ENCODE results near the gene PTCRA.
"Not testable (repeated sequence)": the region's sequence is repeated elsewhere in the genome, so short reads cannot be mapped to it uniquely, and the experiment has no call there.

PTCRA gene

GRCh38 chr6:42915732-42916131 lies at the start of gene PTCRA:
Gene PTCRA (plus strand): TSS chr6:42916053. CDS start chr6:42916070, 17 bp downstream.
- Histone ChIP-seq H3K27me3 (ENCODE audit: control insufficient read depth in 2 of 2, insufficient read depth in 2 of 2, low read length in 2 of 2) (no peaks in the 10 kb centered on the region), H3K4me1 (ENCODE audit: control insufficient read depth in 2 of 2, insufficient read depth in 2 of 2, low read length in 2 of 2) (no peaks in the 10 kb centered on the region), H3K27ac (ENCODE audit: low read depth in 2 of 2, low read length in 2 of 2) (no peak within 1 kb of the TSS), H3K36me3 (ENCODE audit: control insufficient read depth in 2 of 2, insufficient read depth in 2 of 2, low read length in 2 of 2) (no peaks in the 10 kb centered on the region), H3K4me3 (ENCODE audit: low read length in 2 of 2) (no peak within 1 kb of the TSS), H3K9me3 (ENCODE audit: control insufficient read depth in 2 of 2, low read length in 2 of 2) (no peaks in the 10 kb centered on the region), H3K9ac (ENCODE audit: low read depth in 1 of 2, low read length in 2 of 2) (no peak within 1 kb of the TSS)

GRCh38 chr6:42870145-42870936 lies 45.5 kb upstream of the PTCRA start:
- H3K36me3 ChIP-seq (ENCODE audit: control insufficient read depth in 2 of 2, insufficient read depth in 2 of 2, low read length in 2 of 2), result peaks cover 18 to 22% of the 10 kb centered on the region in 2 donors
- H3K4me1 ChIP-seq (ENCODE audit: control insufficient read depth in 2 of 2, insufficient read depth in 2 of 2, low read length in 2 of 2), result no peaks in the 10 kb centered on the region
- H3K4me3 ChIP-seq (ENCODE audit: low read length in 2 of 2), result no peak overlapping the region
- no peak overlapping the region for H3K9ac ChIP-seq (ENCODE audit: low read depth in 1 of 2, low read length in 2 of 2)
- no peak overlapping the region for H3K27ac ChIP-seq (ENCODE audit: low read depth in 2 of 2, low read length in 2 of 2)
- H3K27me3 ChIP-seq (ENCODE audit: control insufficient read depth in 2 of 2, insufficient read depth in 2 of 2, low read length in 2 of 2), result no peaks in the 10 kb centered on the region
- no peaks in the 10 kb centered on the region for H3K9me3 ChIP-seq (ENCODE audit: control insufficient read depth in 2 of 2, low read length in 2 of 2)

GRCh38 chr6:42871711-42872110 lies 44.1 kb upstream of the PTCRA start:
- Histone ChIP-seq H3K4me1 (ENCODE audit: control insufficient read depth in 2 of 2, insufficient read depth in 2 of 2, low read length in 2 of 2) (no peaks in the 10 kb centered on the region), H3K27me3 (ENCODE audit: control insufficient read depth in 2 of 2, insufficient read depth in 2 of 2, low read length in 2 of 2) (no peaks in the 10 kb centered on the region), H3K9ac (ENCODE audit: low read depth in 1 of 2, low read length in 2 of 2) (no peak overlapping the region), H3K4me3 (ENCODE audit: low read length in 2 of 2) (no peak overlapping the region), H3K27ac (ENCODE audit: low read depth in 2 of 2, low read length in 2 of 2) (no peak overlapping the region), H3K9me3 (ENCODE audit: control insufficient read depth in 2 of 2, low read length in 2 of 2) (no peaks in the 10 kb centered on the region), H3K36me3 (ENCODE audit: control insufficient read depth in 2 of 2, insufficient read depth in 2 of 2, low read length in 2 of 2) (peaks cover 10 to 13% of the 10 kb centered on the region in 2 donors)

- H3K36me3 ChIP-seq (ENCODE audit: control insufficient read depth in 2 of 2, insufficient read depth in 2 of 2, low read length in 2 of 2), result peaks cover 0 to 4% of the 10 kb centered on the region in 2 donors
- no peaks in the 10 kb centered on the region for H3K9me3 ChIP-seq (ENCODE audit: control insufficient read depth in 2 of 2, low read length in 2 of 2)
- no peak overlapping the region for H3K27ac ChIP-seq (ENCODE audit: low read depth in 2 of 2, low read length in 2 of 2)
- H3K4me3 ChIP-seq (ENCODE audit: low read length in 2 of 2), result no peak overlapping the region
- no peaks in the 10 kb centered on the region for H3K4me1 ChIP-seq (ENCODE audit: control insufficient read depth in 2 of 2, insufficient read depth in 2 of 2, low read length in 2 of 2)
- no peaks in the 10 kb centered on the region for H3K27me3 ChIP-seq (ENCODE audit: control insufficient read depth in 2 of 2, insufficient read depth in 2 of 2, low read length in 2 of 2)
- H3K9ac ChIP-seq (ENCODE audit: low read depth in 1 of 2, low read length in 2 of 2), result no peak overlapping the region
Observed at GRCh38 chr6:42873313-42873712, 42.5 kb upstream of the PTCRA start.

- no peak overlapping the region for H3K4me3 ChIP-seq (ENCODE audit: low read length in 2 of 2)
- H3K4me1 ChIP-seq (ENCODE audit: control insufficient read depth in 2 of 2, insufficient read depth in 2 of 2, low read length in 2 of 2), result peaks cover 2 to 4% of the 10 kb centered on the region in 2 donors
- H3K9ac ChIP-seq (ENCODE audit: low read depth in 1 of 2, low read length in 2 of 2), result no peak overlapping the region
- H3K9me3 ChIP-seq (ENCODE audit: control insufficient read depth in 2 of 2, low read length in 2 of 2), result no peaks in the 10 kb centered on the region
- H3K27me3 ChIP-seq (ENCODE audit: control insufficient read depth in 2 of 2, insufficient read depth in 2 of 2, low read length in 2 of 2), result no peaks in the 10 kb centered on the region
- H3K36me3 ChIP-seq (ENCODE audit: control insufficient read depth in 2 of 2, insufficient read depth in 2 of 2, low read length in 2 of 2), result peaks cover 0 to 3% of the 10 kb centered on the region in 2 donors
- H3K27ac ChIP-seq (ENCODE audit: low read depth in 2 of 2, low read length in 2 of 2), result no peak overlapping the region
Observed at GRCh38 chr6:42877695-42878094, 38.2 kb upstream of the PTCRA start.

GRCh38 chr6:42879372-42880239 lies 36.2 kb upstream of the PTCRA start, which contains the start of gene RPL7L1:
Gene RPL7L1 (plus strand): TSS chr6:42879616. CDS start chr6:42879911, 295 bp downstream.
- Histone ChIP-seq H3K27ac (ENCODE audit: low read depth in 2 of 2, low read length in 2 of 2) (peak within 1 kb of the TSS; percentile 82 to 92), H3K4me1 (ENCODE audit: control insufficient read depth in 2 of 2, insufficient read depth in 2 of 2, low read length in 2 of 2) (peaks cover 2 to 4% of the 10 kb centered on the region in 2 donors), H3K9me3 (ENCODE audit: control insufficient read depth in 2 of 2, low read length in 2 of 2) (no peaks in the 10 kb centered on the region), H3K36me3 (ENCODE audit: control insufficient read depth in 2 of 2, insufficient read depth in 2 of 2, low read length in 2 of 2) (peaks cover 18 to 22% of the 10 kb centered on the region in 2 donors), H3K4me3 (ENCODE audit: low read length in 2 of 2) (peak within 1 kb of the TSS; percentile 84 to 100), H3K9ac (ENCODE audit: low read depth in 1 of 2, low read length in 2 of 2) (peak within 1 kb of the TSS; percentile 78 to 99), H3K27me3 (ENCODE audit: control insufficient read depth in 2 of 2, insufficient read depth in 2 of 2, low read length in 2 of 2) (no peaks in the 10 kb centered on the region)

GRCh38 chr6:42880240-42880817 lies 35.5 kb upstream of the PTCRA start:
- peaks cover 23 to 28% of the 10 kb centered on the region in 2 donors for H3K36me3 ChIP-seq (ENCODE audit: control insufficient read depth in 2 of 2, insufficient read depth in 2 of 2, low read length in 2 of 2)
- H3K27me3 ChIP-seq (ENCODE audit: control insufficient read depth in 2 of 2, insufficient read depth in 2 of 2, low read length in 2 of 2); H3K4me1 ChIP-seq (ENCODE audit: control insufficient read depth in 2 of 2, insufficient read depth in 2 of 2, low read length in 2 of 2); H3K9me3 ChIP-seq (ENCODE audit: control insufficient read depth in 2 of 2, low read length in 2 of 2): not testable (repeated sequence)
- H3K4me3 ChIP-seq (ENCODE audit: low read length in 2 of 2), result peak overlapping the region; percentile 84 to 100
- H3K9ac ChIP-seq (ENCODE audit: low read depth in 1 of 2, low read length in 2 of 2), result peak overlapping the region; percentile 78 to 99
- H3K27ac ChIP-seq (ENCODE audit: low read depth in 2 of 2, low read length in 2 of 2), result peak overlapping the region; percentile 82 to 92

- Histone ChIP-seq H3K4me3 (ENCODE audit: low read length in 2 of 2) (peak overlapping the region; percentile 84 to 100), H3K36me3 (ENCODE audit: control insufficient read depth in 2 of 2, insufficient read depth in 2 of 2, low read length in 2 of 2) (peaks cover 28 to 34% of the 10 kb centered on the region in 2 donors), H3K9ac (ENCODE audit: low read depth in 1 of 2, low read length in 2 of 2) (peak overlapping the region; percentile 18 to 78)
- not testable (repeated sequence) for H3K9me3 ChIP-seq (ENCODE audit: control insufficient read depth in 2 of 2, low read length in 2 of 2); H3K27ac ChIP-seq (ENCODE audit: low read depth in 2 of 2, low read length in 2 of 2); H3K27me3 ChIP-seq (ENCODE audit: control insufficient read depth in 2 of 2, insufficient read depth in 2 of 2, low read length in 2 of 2); H3K4me1 ChIP-seq (ENCODE audit: control insufficient read depth in 2 of 2, insufficient read depth in 2 of 2, low read length in 2 of 2)
Observed at GRCh38 chr6:42880871-42881270, 35.0 kb upstream of the PTCRA start.

- H3K4me1 ChIP-seq (ENCODE audit: control insufficient read depth in 2 of 2, insufficient read depth in 2 of 2, low read length in 2 of 2), result peaks cover 0 to 8% of the 10 kb centered on the region in 2 donors
- H3K27ac ChIP-seq (ENCODE audit: low read depth in 2 of 2, low read length in 2 of 2), result no peak overlapping the region
- no peaks in the 10 kb centered on the region for H3K27me3 ChIP-seq (ENCODE audit: control insufficient read depth in 2 of 2, insufficient read depth in 2 of 2, low read length in 2 of 2)
- H3K9me3 ChIP-seq (ENCODE audit: control insufficient read depth in 2 of 2, low read length in 2 of 2), result no peaks in the 10 kb centered on the region
- H3K9ac ChIP-seq (ENCODE audit: low read depth in 1 of 2, low read length in 2 of 2), result no peak overlapping the region
- peaks cover 30 to 41% of the 10 kb centered on the region in 2 donors for H3K36me3 ChIP-seq (ENCODE audit: control insufficient read depth in 2 of 2, insufficient read depth in 2 of 2, low read length in 2 of 2)
- no peak overlapping the region for H3K4me3 ChIP-seq (ENCODE audit: low read length in 2 of 2)
Observed at GRCh38 chr6:42885702-42886101, 30.2 kb upstream of the PTCRA start.

GRCh38 chr6:42888201-42888600 lies 27.7 kb upstream of the PTCRA start:
- H3K9me3 ChIP-seq (ENCODE audit: control insufficient read depth in 2 of 2, low read length in 2 of 2); H3K9ac ChIP-seq (ENCODE audit: low read depth in 1 of 2, low read length in 2 of 2); H3K27ac ChIP-seq (ENCODE audit: low read depth in 2 of 2, low read length in 2 of 2); H3K27me3 ChIP-seq (ENCODE audit: control insufficient read depth in 2 of 2, insufficient read depth in 2 of 2, low read length in 2 of 2); H3K4me3 ChIP-seq (ENCODE audit: low read length in 2 of 2); H3K4me1 ChIP-seq (ENCODE audit: control insufficient read depth in 2 of 2, insufficient read depth in 2 of 2, low read length in 2 of 2): not testable (repeated sequence)
- peaks cover 26 to 33% of the 10 kb centered on the region in 2 donors for H3K36me3 ChIP-seq (ENCODE audit: control insufficient read depth in 2 of 2, insufficient read depth in 2 of 2, low read length in 2 of 2)
